ENCODE results near the gene MLH3.

The MLH3 gene

GRCh38 chr14:74973003-74973653 is 78.1 kb downstream of the MLH3 start:
- DNase-seq (ENCODE audit: low spot score): no peak

GRCh38 chr14:74968811-74969210 is 82.5 kb downstream of the MLH3 start:
- FAIRE-seq: no peak
- no peak for DNase-seq (ENCODE audit: low spot score)

More at GRCh38 chr14:74973003-74973653, 78.1 kb downstream of the MLH3 start:
- FAIRE-seq: peak; percentile 68

- no peak for DNase-seq (ENCODE audit: low spot score)
- FAIRE-seq: peak; percentile 32
These were observed 85.6 kb downstream of the MLH3 start for GRCh38 chr14:74965486-74966153.

GRCh38 chr14:74964787-74965485 is 86.3 kb downstream of the MLH3 start:
- FAIRE-seq (no peak), DNase-seq (ENCODE audit: low spot score) (no peak)
